ELR (cell line): ENCODE measurements around the gene TMC8.

Experiments used
- DNase-seq: peaks from one replicate; pipeline ENCODE4 v3.0.0-alpha.2; 2015; ENCODE audit warnings: low read depth

TMC8 gene

GRCh38 chr17:78180083-78180482, 49.5 kb downstream of the TMC8 start:
- DNase-seq, result no peak

GRCh38 chr17:78180508-78180907, 49.9 kb downstream of the TMC8 start:
- DNase-seq, result no peak

- no peak for DNase-seq
Measured at GRCh38 chr17:78182504-78182903, 51.9 kb downstream of the TMC8 start.

GRCh38 chr17:78183916-78184315, 53.3 kb downstream of the TMC8 start:
- no peak for DNase-seq

GRCh38 chr17:78184351-78184750, 53.8 kb downstream of the TMC8 start:
- no peak for DNase-seq

GRCh38 chr17:78184868-78185267, 54.3 kb downstream of the TMC8 start:
- DNase-seq, result no peak

- DNase-seq, result peak; percentile 72
Measured at GRCh38 chr17:78185981-78186691, 55.6 kb downstream of the TMC8 start.

GRCh38 chr17:78186692-78187595, 56.4 kb downstream of the TMC8 start, which contains the start of the genes AFMID and TK1:
Gene AFMID, plus strand, starts transcription at chr17:78187362. Its CDS starts 9 bp downstream, at chr17:78187371.
Gene TK1, minus strand, starts transcription at chr17:78187052. Its CDS starts 58 bp downstream, at chr17:78186994.
- DNase-seq, result peak; percentile 98
